SU-DHL-6 (cell line): ENCODE data around the gene TMED1.

Source experiments
- H2AFZ ChIP-seq: fragments of 200-600 bp; sonication (generic); 2 replicates; pipeline ENCODE4 v1.6.1; 2014; ENCODE audit warnings: low read depth, mild to moderate bottlenecking, moderate library complexity, mixed read lengths, antibody characterized with exemption, low read length; ENCODE audit not compliant: severe bottlenecking
- H3F3A ChIP-seq: fragments of 200-600 bp; shearing (Covaris generic); 2 replicates; pipeline ENCODE4 v1.6.0; 2016; ENCODE audit warnings: antibody characterized with exemption, mild to moderate bottlenecking; ENCODE audit not compliant: insufficient read depth
- H3K27ac ChIP-seq: fragments of 200-600 bp; sonication (generic); 2 replicates; pipeline ENCODE4 v1.5.1; 2016; ENCODE audit warnings: low read depth, mild to moderate bottlenecking, low read length, moderate library complexity, mixed read lengths
- H3K27me3 ChIP-seq: fragments of 200-600 bp; sonication (generic), shearing (Covaris generic); 2 replicates; pipeline ENCODE4 v1.6.0; 2014; ENCODE audit warnings: mild to moderate bottlenecking, low read length
- H3K36me3 ChIP-seq: fragments of 200-600 bp; sonication (generic); 2 replicates; pipeline ENCODE4 v1.6.1; 2014; ENCODE audit warnings: mild to moderate bottlenecking, low read length, mixed read lengths
- H3K4me2 ChIP-seq: fragments of 300-600, 200-600 bp; shearing (Covaris generic), sonication (generic); 2 replicates; pipeline ENCODE4 v1.6.0; 2014; ENCODE audit warnings: low read length, low read depth, mild to moderate bottlenecking; ENCODE audit not compliant: poor library complexity, severe bottlenecking
- H3K4me3 ChIP-seq: fragments of 200-600 bp; sonication (generic); 2 replicates; pipeline ENCODE4 v1.5.1; 2014; ENCODE audit warnings: antibody characterized with exemption, low read length, mild to moderate bottlenecking, mixed read lengths; ENCODE audit not compliant: insufficient read depth, poor library complexity, severe bottlenecking
- H3K79me2 ChIP-seq: fragments of 200-600 bp; sonication (generic); 2 replicates; pipeline ENCODE4 v1.6.1; 2014; ENCODE audit warnings: mild to moderate bottlenecking, low read length, moderate library complexity; ENCODE audit not compliant: insufficient read depth
- H3K9ac ChIP-seq: fragments of 200-600 bp; sonication (generic); 2 replicates; pipeline ENCODE4 v1.7.0; 2014; ENCODE audit warnings: mild to moderate bottlenecking, low read length
- H3K9me2 ChIP-seq: fragments of 200-600 bp; sonication (generic); replicated peaks from 2 replicates; pipeline ENCODE4 v1.6.1; 2014; ENCODE audit warnings: low read length; ENCODE audit not compliant: insufficient read depth
- H3K9me3 ChIP-seq: fragments of 200-600 bp; sonication (generic); 2 replicates; pipeline ENCODE4 v1.6.1; 2014; ENCODE audit warnings: low read length, mixed read lengths; ENCODE audit not compliant: insufficient read depth
- H4K20me1 ChIP-seq: fragments of 200-600 bp; sonication (generic); 2 replicates; pipeline ENCODE4 v1.6.1; 2014; ENCODE audit warnings: low read depth, mild to moderate bottlenecking, antibody characterized with exemption, low read length, moderate library complexity, mixed read lengths
- EZH2phosphoT487 ChIP-seq: fragments of 200-600 bp; sonication (generic), shearing (Covaris generic); conservative IDR thresholded peaks from 2 replicates; pipeline ENCODE4 v1.6.1; 2018; ENCODE audit warnings: mild to moderate bottlenecking, antibody characterized with exemption, low read length, moderate library complexity, mixed read lengths
- TF ChIP-seq, protein P1 (sequence below): fragments of 200-600 bp; sonication (generic); IDR thresholded peaks from one replicate; pipeline ENCODE4 v1.5.1; 2017; ENCODE audit warnings: antibody characterized with exemption, mild to moderate bottlenecking, low read length, moderate library complexity; ENCODE audit not compliant: insufficient read depth, poor library complexity, severe bottlenecking

Gene TMED1

DNA sequence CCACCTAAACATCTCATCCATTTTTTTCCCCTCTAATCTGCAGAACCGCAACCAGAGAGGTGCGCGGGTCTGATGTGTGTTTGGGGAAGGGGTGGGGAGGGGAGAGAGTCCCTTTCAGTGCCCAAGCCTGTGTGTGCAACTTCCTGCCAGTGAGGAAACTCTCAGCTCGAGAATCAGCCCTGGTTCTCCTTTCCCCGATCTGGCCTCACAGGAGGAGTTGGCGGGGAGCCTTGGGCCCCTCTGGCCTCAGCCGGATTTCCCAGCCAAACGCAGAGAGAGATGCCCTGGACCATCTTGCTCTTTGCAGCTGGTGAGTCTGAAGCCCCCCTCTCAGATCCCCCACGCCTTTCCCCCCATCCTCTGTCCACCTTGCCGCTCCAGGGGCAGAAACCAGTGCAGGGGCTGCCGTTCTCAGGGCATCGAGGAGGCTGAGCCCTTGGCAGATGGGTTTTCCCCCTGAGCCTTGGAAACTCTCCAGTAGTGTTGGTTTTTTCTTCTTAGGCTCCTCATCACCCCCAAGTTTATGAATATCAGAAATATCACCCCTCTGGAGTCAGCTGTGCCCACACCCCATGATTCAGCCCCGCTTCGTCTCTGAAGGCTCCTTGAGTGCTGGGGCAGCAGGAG lies 12.3 kb upstream of the TMED1 start, which contains the start of gene C19orf38:
Gene C19orf38 (plus strand): TSS at position 186 of the 627 bp plus-strand sequence. CDS start 94 bp downstream, at position 280.
- H3K4me2 ChIP-seq = no peak within 1 kb of the TSS
- H3K27ac ChIP-seq = no peak within 1 kb of the TSS
- H3K79me2 ChIP-seq = no peaks in the 10 kb centered on the region
- H3K9me3 ChIP-seq = peaks cover 7% of the 10 kb centered on the region; the same call in 1 of the 2 replicates
- no peak within 1 kb of the TSS for H2AFZ ChIP-seq
- no peak within 1 kb of the TSS for H3K9ac ChIP-seq
- H3K27me3 ChIP-seq = no peaks in the 10 kb centered on the region
- TF ChIP-seq, protein P1, sequence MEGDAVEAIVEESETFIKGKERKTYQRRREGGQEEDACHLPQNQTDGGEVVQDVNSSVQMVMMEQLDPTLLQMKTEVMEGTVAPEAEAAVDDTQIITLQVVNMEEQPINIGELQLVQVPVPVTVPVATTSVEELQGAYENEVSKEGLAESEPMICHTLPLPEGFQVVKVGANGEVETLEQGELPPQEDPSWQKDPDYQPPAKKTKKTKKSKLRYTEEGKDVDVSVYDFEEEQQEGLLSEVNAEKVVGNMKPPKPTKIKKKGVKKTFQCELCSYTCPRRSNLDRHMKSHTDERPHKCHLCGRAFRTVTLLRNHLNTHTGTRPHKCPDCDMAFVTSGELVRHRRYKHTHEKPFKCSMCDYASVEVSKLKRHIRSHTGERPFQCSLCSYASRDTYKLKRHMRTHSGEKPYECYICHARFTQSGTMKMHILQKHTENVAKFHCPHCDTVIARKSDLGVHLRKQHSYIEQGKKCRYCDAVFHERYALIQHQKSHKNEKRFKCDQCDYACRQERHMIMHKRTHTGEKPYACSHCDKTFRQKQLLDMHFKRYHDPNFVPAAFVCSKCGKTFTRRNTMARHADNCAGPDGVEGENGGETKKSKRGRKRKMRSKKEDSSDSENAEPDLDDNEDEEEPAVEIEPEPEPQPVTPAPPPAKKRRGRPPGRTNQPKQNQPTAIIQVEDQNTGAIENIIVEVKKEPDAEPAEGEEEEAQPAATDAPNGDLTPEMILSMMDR = no peak
- no peaks in the 10 kb centered on the region for H3F3A ChIP-seq
- no peaks in the 10 kb centered on the region for H3K9me2 ChIP-seq
- no peaks in the 10 kb centered on the region for H4K20me1 ChIP-seq
- H3K36me3 ChIP-seq = no peaks in the 10 kb centered on the region
- no peak within 1 kb of the TSS for H3K4me3 ChIP-seq

DNA sequence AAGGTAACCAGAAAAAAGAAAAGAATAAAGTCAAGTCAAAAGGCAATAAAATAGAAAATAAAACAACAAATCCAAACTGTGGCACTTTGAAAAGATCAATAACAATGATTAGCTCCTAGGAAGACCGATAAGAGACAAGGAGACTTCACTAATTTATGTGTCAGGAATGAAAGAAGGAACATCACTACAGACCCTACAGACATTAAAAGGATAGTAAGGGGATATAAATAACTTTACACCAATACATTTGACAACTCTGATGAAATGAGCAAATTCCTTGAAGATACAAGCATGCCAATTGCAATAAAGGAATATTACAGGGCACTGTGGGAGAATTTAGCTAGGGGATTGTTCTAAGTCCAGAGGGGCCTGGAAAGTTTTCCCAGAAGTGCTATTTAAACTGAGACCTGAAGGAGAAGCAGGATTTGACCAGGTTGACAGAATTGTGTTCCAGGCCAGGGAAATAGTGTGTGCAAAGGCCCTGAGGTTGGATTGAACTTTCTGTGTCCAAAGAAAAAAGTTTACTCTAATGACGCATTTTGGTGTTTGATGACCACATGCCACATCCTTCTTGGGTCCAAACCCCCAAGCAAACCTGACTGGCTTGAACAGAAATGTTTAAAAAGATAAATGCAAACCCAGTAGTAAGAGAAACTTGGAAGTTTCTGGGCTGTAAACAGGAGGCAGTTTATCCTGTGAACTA lies 10.6 kb upstream of the TMED1 start:
- TF ChIP-seq, protein P1 = no peak
- no peak for TF ChIP-seq EZH2phosphoT487
- Histone ChIP-seq H3K9me2 (no peaks in the 10 kb centered on the region), H3K4me3 (no peak overlapping the region)

DNA sequence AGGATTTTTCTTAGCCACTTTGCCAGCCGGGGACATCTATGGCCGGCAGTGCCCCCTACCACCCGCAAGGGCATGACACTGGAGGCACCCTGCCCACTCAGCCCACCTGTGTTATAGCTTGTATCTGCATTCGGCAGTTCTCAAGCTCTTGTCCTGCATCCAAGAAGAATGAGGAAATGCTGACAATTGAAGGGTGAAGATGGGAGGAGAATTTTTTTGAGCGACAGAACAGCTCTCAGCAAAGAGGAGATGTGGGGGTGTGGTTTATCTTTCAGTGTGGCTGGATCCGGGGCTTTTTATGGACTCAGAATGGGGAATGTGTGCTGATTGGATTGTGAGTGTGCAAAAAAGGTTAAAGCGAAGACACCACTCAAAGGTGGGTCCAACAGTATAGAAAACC lies 6.8 kb upstream of the TMED1 start:
- Histone ChIP-seq H3K79me2 (no peaks in the 10 kb centered on the region), H2AFZ (no peak overlapping the region), H3K9me2 (no peaks in the 10 kb centered on the region), H3F3A (no peaks in the 10 kb centered on the region), H3K9ac (no peak overlapping the region), H3K36me3 (no peaks in the 10 kb centered on the region), H3K4me2 (no peak overlapping the region), H3K27ac (no peak overlapping the region), H4K20me1 (no peaks in the 10 kb centered on the region), H3K4me3 (no peak overlapping the region), H3K27me3 (no peaks in the 10 kb centered on the region; the same call in 1 of the 2 replicates), H3K9me3 (peaks cover 7% of the 10 kb centered on the region; the same call in 1 of the 2 replicates)
- TF ChIP-seq EZH2phosphoT487 = no peak
- TF ChIP-seq, protein P1 = no peak

More for the DNA sequence above, 10.6 kb upstream of the TMED1 start:
- no peaks in the 10 kb centered on the region for H4K20me1 ChIP-seq
- H3K36me3 ChIP-seq = no peaks in the 10 kb centered on the region
- H3K9me3 ChIP-seq = peaks cover 7% of the 10 kb centered on the region; the same call in 1 of the 2 replicates
- H2AFZ ChIP-seq = no peak overlapping the region
- no peaks in the 10 kb centered on the region for H3F3A ChIP-seq
- no peaks in the 10 kb centered on the region for H3K79me2 ChIP-seq
- no peak overlapping the region for H3K27ac ChIP-seq
- no peak overlapping the region for H3K9ac ChIP-seq
- no peaks in the 10 kb centered on the region; the same call in 1 of the 2 replicates for H3K27me3 ChIP-seq
- H3K4me2 ChIP-seq = no peak overlapping the region
